Sciatic nerve (tissue), 2 donors: Measurements from ENCODE around the gene DHX32. TPM values are rescaled to one million over a fixed set of nuclear protein-coding genes. Genes with fewer than 3 reads are reported as not detected.

ENCODE experiments used
- ATAC-seq: fragments of 200-7000 bp; cut with Tn5 transposase; one replicate; pipeline ENCODE4 v1.9.1; 2020; ENCODE audit warnings: mild to moderate bottlenecking, moderate library complexity
- DNase-seq: peaks from one replicate; pipeline ENCODE4 v3.0.0-alpha.2; 2020; ENCODE audit warnings: low spot score
- intact Hi-C: fragments of 100-400 bp; cut with DNase I; formaldehyde crosslinking; loops from one replicate; pipeline ENCODE4 v1.14.2; 2022
- total RNA-seq: library from RNA; stranded (reverse); fragmentation: NEBNext Ultra II Directional; extraction: Animal tissue kit (Norgen Biotek cat#: 25700); gene quantifications from one replicate; pipeline ENCODE4 v1.2.1, GENCODE V29; 2021
- donor health status: DM: no; HTN: no; CAD: no.
- donor health status: DM: no; HTN: no; CAD: no.

The DHX32 gene
- total RNA-seq, 1 donor from 2014 or later = 20.8 TPM

GRCh38 chr10:125852487-125852886 is 28.6 kb downstream of the DHX32 start:
- intact Hi-C loops = no loop called here
- DNase-seq (no peak), ATAC-seq (no peak)

DNA sequence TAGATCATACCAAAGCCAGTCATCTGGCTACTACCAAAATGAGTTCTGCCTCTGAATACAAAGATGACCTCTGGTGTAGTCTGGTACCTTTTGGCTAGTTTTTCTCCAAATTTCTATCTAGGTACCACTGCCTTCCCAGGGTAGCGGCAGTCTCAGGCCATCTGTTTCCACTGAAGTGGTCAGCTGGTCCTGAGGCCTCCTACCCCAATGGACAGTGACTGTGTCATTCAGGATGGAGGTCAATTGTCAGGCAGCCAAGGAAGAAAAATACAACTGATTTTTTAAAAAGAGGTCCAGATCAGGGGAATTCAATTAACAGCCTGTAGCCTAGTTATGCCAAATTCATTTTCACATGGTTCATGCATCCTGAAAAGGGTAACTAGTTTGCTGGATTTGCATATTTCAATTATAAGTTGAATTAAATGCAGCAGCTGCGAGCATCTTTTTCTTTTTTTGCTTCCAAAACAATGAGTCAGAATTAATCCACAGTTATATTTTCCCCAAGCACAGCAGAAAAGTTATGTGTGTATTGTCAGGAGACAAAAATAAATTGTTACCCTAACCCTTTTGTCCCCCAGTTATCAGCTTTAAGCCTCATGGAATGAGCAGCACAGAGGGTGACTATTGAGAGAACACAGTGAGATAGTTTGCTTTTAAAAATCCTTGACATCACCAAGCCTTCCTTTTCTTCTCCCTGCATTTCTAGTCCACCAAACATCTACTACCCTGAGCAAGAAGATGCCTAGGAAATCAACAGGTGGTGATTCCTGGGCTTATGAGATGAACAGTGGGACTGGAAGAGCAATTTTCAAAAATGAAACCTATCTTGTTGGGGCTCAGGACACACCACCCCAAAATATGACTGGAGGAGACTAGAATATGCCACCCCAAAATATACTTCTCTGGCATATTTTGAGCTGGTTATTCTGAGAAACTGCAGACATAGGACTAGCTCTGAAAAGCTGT is 30.0 kb downstream of the DHX32 start:
- ATAC-seq (no peak), DNase-seq (no peak)
- intact Hi-C loops = no loop called here

GRCh38 chr10:125849448-125849847 is 31.6 kb downstream of the DHX32 start:
- DNase-seq = no peak
- ATAC-seq = no peak
- intact Hi-C loops = no loop called here

DNA sequence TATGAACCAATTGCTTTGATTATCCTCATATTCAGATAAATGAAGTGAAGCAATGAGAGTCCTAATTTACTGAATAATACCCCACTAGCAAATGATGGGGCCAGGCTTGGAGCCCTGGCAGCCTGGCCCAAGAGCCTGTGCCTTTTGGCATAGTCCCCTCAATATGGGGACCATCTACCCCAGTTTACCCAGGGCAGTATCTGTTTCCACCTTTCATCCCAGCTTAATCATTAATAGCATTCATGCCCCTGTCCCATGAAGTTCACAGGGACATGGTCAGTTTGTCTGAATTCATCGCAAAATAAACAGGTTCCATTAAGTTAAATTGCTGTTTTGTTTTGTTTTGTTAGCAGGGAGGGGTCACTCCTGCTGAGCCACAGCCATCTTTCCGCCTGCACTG is 32.2 kb downstream of the DHX32 start:
- intact Hi-C loops = no loop called here
- ATAC-seq (no peak), DNase-seq (no peak)

- intact Hi-C loops = no loop called here
- DNase-seq = no peak
- ATAC-seq = no peak
Observed at GRCh38 chr10:125848371-125848770, 32.7 kb downstream of the DHX32 start.

- no peak for ATAC-seq
- intact Hi-C loops = no loop called here
- DNase-seq = no peak
Observed at GRCh38 chr10:125846894-125847293, 34.2 kb downstream of the DHX32 start.

- ATAC-seq (no peak), DNase-seq (no peak)
- intact Hi-C loops = no loop called here
Observed at GRCh38 chr10:125845617-125846016, 35.5 kb downstream of the DHX32 start.

GRCh38 chr10:125844751-125845221 is 36.3 kb downstream of the DHX32 start:
- intact Hi-C loops = no loop called here
- ATAC-seq (peak; percentile 76), DNase-seq (no peak)

GRCh38 chr10:125843603-125844329 is 37.3 kb downstream of the DHX32 start:
- no peak for DNase-seq
- ATAC-seq = no peak
- intact Hi-C loops = no loop called here

GRCh38 chr10:125840955-125841354 is 40.1 kb downstream of the DHX32 start:
- ATAC-seq (no peak), DNase-seq (no peak)
- intact Hi-C loops = no loop called here

GRCh38 chr10:125840406-125840805 is 40.7 kb downstream of the DHX32 start:
- ATAC-seq (no peak), DNase-seq (no peak)
- intact Hi-C loops = no loop called here

GRCh38 chr10:125838802-125839575 is 42.1 kb downstream of the DHX32 start:
- intact Hi-C loops = loop anchor here (10.0 kb wide), 1 partner anchor 1014 kb away; no protein-coding TSS in a partner anchor
- no peak for DNase-seq
- ATAC-seq = no peak

DNA sequence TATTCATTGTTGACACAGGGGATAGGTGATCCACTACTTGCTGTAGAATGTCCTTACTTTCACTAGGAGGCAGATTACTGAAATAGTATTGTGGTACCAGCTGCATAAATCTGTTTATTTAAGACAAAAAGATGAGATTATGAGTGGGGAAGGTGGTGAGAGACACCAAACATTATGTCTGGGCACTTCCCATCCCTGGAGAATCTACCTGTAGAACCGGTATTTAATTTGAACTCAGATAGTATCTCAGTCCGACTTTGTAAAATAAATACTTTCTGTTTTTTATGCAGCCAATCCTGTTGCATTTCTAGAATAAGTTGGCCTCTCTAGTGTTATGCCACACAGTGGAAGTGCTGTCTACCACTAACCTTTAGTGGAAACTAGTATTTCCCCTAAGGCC is 44.3 kb downstream of the DHX32 start:
- DNase-seq = no peak
- intact Hi-C loops = loop anchor here (10.0 kb wide), 1 partner anchor 1012 kb away; no protein-coding TSS in a partner anchor
- no peak for ATAC-seq

GRCh38 chr10:125828311-125828710 is 52.8 kb downstream of the DHX32 start:
- intact Hi-C loops = no loop called here
- DNase-seq = no peak
- ATAC-seq = no peak

DNA sequence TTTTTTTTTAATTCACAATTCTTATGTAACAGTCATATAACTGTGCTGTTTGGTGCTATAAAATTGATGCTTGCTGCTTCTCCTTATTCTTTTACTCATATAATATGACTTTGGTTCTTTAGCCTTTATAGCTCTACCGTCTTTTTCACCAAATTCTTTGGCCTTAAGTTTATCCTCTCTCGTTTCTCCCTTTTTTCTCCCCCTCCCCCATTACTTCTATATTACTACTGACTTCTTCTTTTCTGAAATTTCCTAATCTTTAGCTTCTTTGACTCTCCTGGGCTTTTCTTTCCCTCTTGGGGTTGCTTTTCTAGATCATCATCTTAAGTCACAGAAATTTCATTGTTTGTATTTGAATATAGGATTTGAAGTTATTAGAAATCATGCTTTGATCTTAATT is 54.0 kb downstream of the DHX32 start:
- ATAC-seq = no peak
- intact Hi-C loops = no loop called here
- DNase-seq = no peak

- DNase-seq (no peak), ATAC-seq (no peak)
- intact Hi-C loops = no loop called here
Observed at GRCh38 chr10:125824736-125825135, 56.4 kb downstream of the DHX32 start.

DNA sequence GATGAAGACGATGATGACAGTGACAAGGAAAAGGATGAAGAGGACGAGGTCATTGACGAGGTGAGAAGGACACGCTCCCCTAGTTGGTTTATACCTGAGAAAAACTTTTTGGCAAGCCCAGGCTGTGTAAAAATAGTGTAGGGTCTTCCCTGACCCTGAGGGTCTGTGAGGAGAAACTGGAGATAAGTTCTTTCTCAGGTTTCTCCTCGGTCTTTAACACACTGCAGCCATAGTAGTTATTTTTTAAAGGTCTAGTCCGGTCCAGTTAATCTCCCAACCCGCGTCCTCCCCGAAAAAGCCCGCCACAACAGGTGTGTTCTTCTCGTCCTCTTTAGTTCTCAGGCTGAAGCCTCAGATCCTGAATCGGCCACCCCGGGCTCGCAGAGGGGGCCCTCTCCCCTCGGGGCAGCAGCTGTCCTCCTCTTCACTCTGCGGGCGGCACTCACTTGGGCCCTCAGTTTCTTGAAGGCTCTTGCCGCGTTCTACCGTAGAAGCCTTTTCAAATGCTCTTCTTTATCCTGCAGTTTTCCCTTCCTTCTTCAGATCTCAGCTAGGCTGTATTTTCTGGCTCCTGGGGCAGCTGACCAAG is 57.3 kb downstream of the DHX32 start:
- intact Hi-C loops = no loop called here
- peak; percentile 7 for ATAC-seq
- DNase-seq = no peak

DNA sequence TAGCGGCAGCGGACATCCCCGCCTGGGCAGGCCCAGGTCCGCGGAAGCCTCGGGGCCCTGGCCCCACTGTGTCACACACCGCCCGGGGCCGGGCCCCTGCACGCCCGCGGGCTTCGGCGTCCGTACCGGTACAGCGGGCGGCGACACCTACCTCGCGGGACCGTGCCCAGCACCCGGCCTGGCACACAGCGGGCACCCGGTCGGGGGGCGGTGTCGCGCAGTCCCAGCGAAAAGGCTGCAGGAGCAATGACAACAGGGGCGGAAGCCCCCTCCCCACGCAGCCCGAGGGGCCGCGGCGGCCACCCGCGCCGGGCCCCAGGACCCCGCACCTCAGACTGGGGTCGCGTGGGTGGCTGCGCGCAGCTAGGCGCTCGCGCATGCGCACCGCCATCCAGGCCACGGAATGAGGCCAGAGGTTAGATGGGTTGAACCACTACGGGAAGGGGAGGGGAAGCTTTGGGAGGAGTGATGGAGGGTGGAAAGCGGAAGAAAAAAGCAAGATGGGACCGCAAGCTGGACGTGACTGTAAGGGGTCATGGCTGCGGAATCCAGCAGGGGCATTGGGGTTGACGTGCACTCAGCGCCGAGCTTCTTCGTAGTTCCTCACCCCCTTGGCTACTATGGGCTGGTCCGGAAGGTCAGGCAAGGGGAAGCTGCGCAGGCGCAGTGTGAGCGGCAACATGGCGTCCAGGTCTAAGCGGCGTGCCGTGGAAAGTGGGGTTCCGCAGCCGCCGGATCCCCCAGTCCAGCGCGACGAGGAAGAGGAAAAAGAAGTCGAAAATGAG is 58.0 kb downstream of the DHX32 start, which contains the start of the genes BCCIP and UROS:
Gene BCCIP (plus strand): TSS at position 669 of the 785 bp plus-strand sequence. CDS start 12 bp downstream, at position 681.
Gene UROS (minus strand): TSS at position 381 of the 785 bp plus-strand sequence. CDS start 6,759 bp downstream, outside the sequence.
- DNase-seq = peak; percentile 95
- peak; percentile 97 for ATAC-seq
- intact Hi-C loops = no loop called here
